ENCODE data around the gene AQP2. TPM values are rescaled to one million over a fixed set of nuclear protein-coding genes. Genes with fewer than 3 reads are reported as not detected.
A peak's percentile ranks its signal among the peaks of the same experiment; 100 is the strongest.

Gene AQP2
- total and polyA plus RNA-seq, 2 of the 13 experiments (the other 11 are each of a cell fraction or from before 2014, with no cell fraction given), result not detected

DNA sequence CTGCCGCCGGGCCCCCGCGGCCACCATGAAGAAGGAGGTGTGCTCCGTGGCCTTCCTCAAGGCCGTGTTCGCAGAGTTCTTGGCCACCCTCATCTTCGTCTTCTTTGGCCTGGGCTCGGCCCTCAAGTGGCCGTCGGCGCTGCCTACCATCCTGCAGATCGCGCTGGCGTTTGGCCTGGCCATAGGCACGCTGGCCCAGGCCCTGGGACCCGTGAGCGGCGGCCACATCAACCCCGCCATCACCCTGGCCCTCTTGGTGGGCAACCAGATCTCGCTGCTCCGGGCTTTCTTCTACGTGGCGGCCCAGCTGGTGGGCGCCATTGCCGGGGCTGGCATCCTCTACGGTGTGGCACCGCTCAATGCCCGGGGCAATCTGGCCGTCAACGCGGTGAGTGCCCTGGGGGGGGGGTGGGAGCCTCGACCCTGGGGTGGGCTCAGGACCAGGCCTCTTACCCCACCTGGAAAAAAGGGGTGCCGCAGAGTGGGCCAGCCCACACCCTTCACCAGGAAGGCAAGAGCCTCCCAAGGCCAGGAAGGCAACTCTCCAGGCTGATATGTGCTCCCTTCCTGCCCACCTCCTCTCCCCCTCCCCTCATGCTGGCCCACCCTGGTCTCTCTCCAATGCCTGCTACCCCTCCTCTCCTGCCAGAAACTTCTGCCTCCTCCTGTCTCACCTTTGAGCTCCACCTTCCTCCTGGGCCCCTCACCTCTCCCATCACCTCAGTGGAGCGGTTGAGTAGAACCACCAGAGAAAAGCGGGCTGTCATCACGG is 11.6 kb downstream of the AQP2 start:
- TF ChIP-seq SMAD9 (CRISPR knock-in tag; IDR thresholded peaks at IDR 0.05) (no peak), MAFK (conservative IDR thresholded peaks at IDR 0.05 in 1 of 2, IDR thresholded peaks at IDR 0.05 in 1 of 2; ENCODE audit: low read length in 2 of 2) (no peak), HNRNPL (IDR thresholded peaks at IDR 0.05; ENCODE audit: low read depth, low read length) (0 out of 2 replicates have a peak, but pooled peaks have one; percentile 28), TOE1 (CRISPR knock-in tag; IDR thresholded peaks at IDR 0.05) (no peak)
- TF ChIP-seq, protein P1, sequence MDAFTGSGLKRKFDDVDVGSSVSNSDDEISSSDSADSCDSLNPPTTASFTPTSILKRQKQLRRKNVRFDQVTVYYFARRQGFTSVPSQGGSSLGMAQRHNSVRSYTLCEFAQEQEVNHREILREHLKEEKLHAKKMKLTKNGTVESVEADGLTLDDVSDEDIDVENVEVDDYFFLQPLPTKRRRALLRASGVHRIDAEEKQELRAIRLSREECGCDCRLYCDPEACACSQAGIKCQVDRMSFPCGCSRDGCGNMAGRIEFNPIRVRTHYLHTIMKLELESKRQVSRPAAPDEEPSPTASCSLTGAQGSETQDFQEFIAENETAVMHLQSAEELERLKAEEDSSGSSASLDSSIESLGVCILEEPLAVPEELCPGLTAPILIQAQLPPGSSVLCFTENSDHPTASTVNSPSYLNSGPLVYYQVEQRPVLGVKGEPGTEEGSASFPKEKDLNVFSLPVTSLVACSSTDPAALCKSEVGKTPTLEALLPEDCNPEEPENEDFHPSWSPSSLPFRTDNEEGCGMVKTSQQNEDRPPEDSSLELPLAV (CRISPR knock-in tag; conservative IDR thresholded peaks at IDR 0.05; ENCODE audit: low read depth), result no peak
- H3K4me1 ChIP-seq (ENCODE audit: insufficient read depth, low read length), result peaks cover 48% of the 10 kb centered on the region
- DNase-seq (ENCODE audit: low spot score) (no peak), ATAC-seq (no peak), FAIRE-seq (no peak)
- H3K27ac ChIP-seq (ENCODE audit: extremely low read length, insufficient read depth, low read length), result no peak overlapping the region
- H3K27me3 ChIP-seq (ENCODE audit: control insufficient read depth in 1 of 2, insufficient read depth in 2 of 2, low read length in 2 of 2), result peaks cover 5 to 53% of the 10 kb centered on the region in 2 experiments
- intact Hi-C loops (cut with micrococcal nuclease; ENCODE audit: unreplicated experiment) (no loop called here), in situ Hi-C loops (cut with HindIII; ENCODE audit: extremely low pct_ligation_motif_present, low pct_unique_long_range_greater_than_20kb) (no loop called here)
- no peak overlapping the region for H3K9ac ChIP-seq (ENCODE audit: insufficient read depth, low read depth, low read length)
- no peaks in the 10 kb centered on the region for H3K36me3 ChIP-seq (replicated peaks in 1 of 2; ENCODE audit: control insufficient read depth in 1 of 2, insufficient read depth in 2 of 2, low read length in 2 of 2)
- H2AFZ ChIP-seq (ENCODE audit: low read length), result no peak overlapping the region
- H3K9me3 ChIP-seq (ENCODE audit: low read length), result no peaks in the 10 kb centered on the region
- CTCF ChIA-PET (ENCODE audit: low intra/inter-chr PET ratio, low total read pairs), result no interaction called here
- H3K79me2 ChIP-seq (ENCODE audit: insufficient read depth, low read length), result no peaks in the 10 kb centered on the region
- POLR2A ChIA-PET, result interaction anchor here (1.4 kb wide), 1 partner anchor 122 kb away, joined by 3 read pairs; no protein-coding TSS in a partner anchor
- WGBS (ENCODE audit: low lambda C conversion rate), result 77% methylated on average over 22 of the region's 37 CpGs
- H3K4me2 ChIP-seq (ENCODE audit: low read depth, low read length), result 0 out of 2 replicates have a peak overlapping the region, but pooled peaks have one; percentile 65
- H3K4me3 ChIP-seq (replicated peaks in 1 of 3; ENCODE audit: insufficient read depth in 1 of 3, low read depth in 2 of 3, low read length in 3 of 3), result no peak overlapping the region
- no TSS peak for BruUV-seq (replicated peaks)
- H4K20me1 ChIP-seq (ENCODE audit: insufficient read depth, low read length), result no peaks in the 10 kb centered on the region

All from HepG2 (cell line).